Kidney (tissue), 14 donors: ENCODE measurements around the gene ALKBH3. TPM values are rescaled to one million over a fixed set of nuclear protein-coding genes. Genes with fewer than 3 reads are reported as not detected.

Experiments
- DNase-seq, 5 donors: peaks; one replicate each; pipeline ENCODE4 v3.0.0-alpha.2; 2013 to 2020
- FAIRE-seq: peaks from 2 replicates; lab custom pipeline; 2012; peaks lifted over from hg19 to GRCh38; lab: Jason Lieb, UNC
- H3K27ac ChIP-seq, 2 donors: one replicate each; pipeline ENCODE4 v1.7.0; 2013; ENCODE audit warnings: low read depth in 2 of 2, low read length in 2 of 2, inconsistent platforms in 1 of 2
- H3K27me3 ChIP-seq: one replicate; pipeline ENCODE4 v1.7.1; 2013; ENCODE audit warnings: low read length, inconsistent platforms; ENCODE audit not compliant: control insufficient read depth, insufficient read depth
- H3K36me3 ChIP-seq, 3 donors: one replicate each; pipeline versions ENCODE4 v1.7.0 to v1.7.1; 2013; ENCODE audit warnings: low read length in 3 of 3, control low read depth in 1 of 3, inconsistent platforms in 1 of 3; ENCODE audit not compliant: insufficient read depth in 3 of 3, control insufficient read depth in 2 of 3
- H3K4me1 ChIP-seq, 3 donors: one replicate each; pipeline versions ENCODE4 v1.7.0 to v1.7.1; 2013; ENCODE audit warnings: low read length in 3 of 3, inconsistent platforms in 1 of 3, low read depth in 1 of 3; ENCODE audit not compliant: control insufficient read depth in 2 of 3, insufficient read depth in 2 of 3
- H3K4me3 ChIP-seq, 3 donors: one replicate each; pipeline versions ENCODE4 v1.7.0 to v1.8.1; 2013; ENCODE audit warnings: low read length in 3 of 3, control low read depth in 1 of 3, inconsistent platforms in 1 of 3
- H3K9ac ChIP-seq, 3 donors: one replicate each; pipeline versions ENCODE4 v1.7.0 to v1.7.1; 2013; ENCODE audit warnings: low read length in 3 of 3, control low read depth in 1 of 3, inconsistent platforms in 1 of 3
- H3K9me3 ChIP-seq, 3 donors: one replicate each; pipeline versions ENCODE4 v1.7.0 to v1.7.1; 2013; ENCODE audit warnings: low read length in 3 of 3, control low read depth in 1 of 3, inconsistent platforms in 1 of 3; ENCODE audit not compliant: control insufficient read depth in 2 of 3, insufficient read depth in 1 of 3
- intact Hi-C: fragments of 100-400 bp; cut with DNase I; formaldehyde crosslinking; loops from one replicate; pipeline ENCODE4 v1.11.1; 2022
- polyA plus RNA-seq: library from polyadenylated mRNA; stranded (reverse); fragments of 350-450 nt; fragmentation: Illumina TruSeq; extraction: RNeasy Lipid Tissue Mini Kit (QIAGEN cat#74804); gene quantifications from one replicate; pipeline ENCODE4 v1.2.3, GENCODE V29; 2014; ENCODE audit warnings: low read depth, low replicate concordance; ENCODE audit not compliant: insufficient read depth
- total RNA-seq: library from RNA; stranded (reverse); fragmentation: NEBNext Ultra II Directional; extraction: Animal tissue kit (Norgen Biotek cat#: 25700); gene quantifications from one replicate; pipeline ENCODE4 v1.2.1, GENCODE V29; 2021
- TF ChIP-seq, protein P1 (sequence below): IDR thresholded peaks from 3 replicates; pipeline ENCODE4 v1.5.1; 2012; ENCODE audit warnings: mild to moderate bottlenecking, moderate library complexity, borderline replicate concordance; ENCODE audit not compliant: insufficient read depth; ENCODE audit errors: extremely low read depth
- donor health status: control.
- donor health status: control.
- donor health status: control.
- donor health status: control.
- donor health status: control.
- donor health status: DM: yes; HTN: yes; CAD: no.
- donor health status: Normal renal cell carcinoma (clear cell type).

Gene ALKBH3
- total and polyA plus RNA-seq, 2 donors from 2014 or later: 23.8 to 49.0 TPM

DNA sequence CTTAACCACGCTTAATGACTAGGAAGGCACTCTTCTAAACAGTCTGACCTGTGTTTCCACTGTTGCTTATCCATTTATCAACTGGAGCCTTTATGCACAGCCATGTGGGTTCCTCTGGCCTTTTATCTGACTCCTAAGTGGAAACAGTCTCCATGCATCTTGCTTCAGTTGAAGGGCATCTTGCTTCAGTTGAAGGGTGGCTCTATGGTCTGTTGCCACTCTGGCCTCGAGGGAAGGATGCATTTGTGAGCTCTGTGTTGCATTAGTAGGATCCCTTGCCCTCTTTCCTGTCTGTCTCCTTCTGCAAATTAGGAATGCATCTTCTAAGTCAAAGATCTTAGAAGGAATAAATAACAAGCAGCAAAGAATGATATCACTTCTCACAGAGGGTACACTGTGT lies 36.0 kb downstream of the ALKBH3 start:
- TF ChIP-seq, protein P1, sequence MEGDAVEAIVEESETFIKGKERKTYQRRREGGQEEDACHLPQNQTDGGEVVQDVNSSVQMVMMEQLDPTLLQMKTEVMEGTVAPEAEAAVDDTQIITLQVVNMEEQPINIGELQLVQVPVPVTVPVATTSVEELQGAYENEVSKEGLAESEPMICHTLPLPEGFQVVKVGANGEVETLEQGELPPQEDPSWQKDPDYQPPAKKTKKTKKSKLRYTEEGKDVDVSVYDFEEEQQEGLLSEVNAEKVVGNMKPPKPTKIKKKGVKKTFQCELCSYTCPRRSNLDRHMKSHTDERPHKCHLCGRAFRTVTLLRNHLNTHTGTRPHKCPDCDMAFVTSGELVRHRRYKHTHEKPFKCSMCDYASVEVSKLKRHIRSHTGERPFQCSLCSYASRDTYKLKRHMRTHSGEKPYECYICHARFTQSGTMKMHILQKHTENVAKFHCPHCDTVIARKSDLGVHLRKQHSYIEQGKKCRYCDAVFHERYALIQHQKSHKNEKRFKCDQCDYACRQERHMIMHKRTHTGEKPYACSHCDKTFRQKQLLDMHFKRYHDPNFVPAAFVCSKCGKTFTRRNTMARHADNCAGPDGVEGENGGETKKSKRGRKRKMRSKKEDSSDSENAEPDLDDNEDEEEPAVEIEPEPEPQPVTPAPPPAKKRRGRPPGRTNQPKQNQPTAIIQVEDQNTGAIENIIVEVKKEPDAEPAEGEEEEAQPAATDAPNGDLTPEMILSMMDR: no peak
- Histone ChIP-seq H3K9me3 (no peaks in the 10 kb centered on the region), H3K4me3 (no peak overlapping the region), H3K27ac (no peak overlapping the region), H3K27me3 (no peaks in the 10 kb centered on the region), H3K9ac (no peak overlapping the region), H3K36me3 (peaks cover 7 to 27% (median 17%) of the 10 kb centered on the region in 3 donors), H3K4me1 (no peaks in the 10 kb centered on the region)
- FAIRE-seq (no peak), DNase-seq (no peak)
- intact Hi-C loops: no loop called here

DNA sequence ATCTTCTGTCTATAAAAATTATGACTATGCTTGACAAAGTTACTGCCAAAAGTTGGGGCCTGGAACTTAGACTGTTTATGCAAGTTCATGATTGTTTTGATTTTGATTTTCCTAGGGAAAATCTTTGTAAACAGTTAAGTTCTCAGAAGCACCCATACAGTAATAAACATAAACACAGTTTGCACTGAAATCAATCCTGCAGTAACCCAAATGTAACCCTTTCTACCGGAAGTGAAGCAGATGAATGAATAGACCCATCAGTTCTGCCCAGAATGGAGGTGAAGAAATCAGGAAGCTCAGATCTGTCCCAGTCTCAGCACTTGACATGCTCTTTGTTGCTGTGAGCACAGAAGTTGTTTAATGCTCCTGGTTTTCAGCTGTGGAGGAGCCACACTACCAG lies 37.2 kb downstream of the ALKBH3 start:
- Histone ChIP-seq H3K27me3 (no peaks in the 10 kb centered on the region), H3K27ac (peak overlapping the region in 1 of 2 donors; percentile 26), H3K9me3 (no peaks in the 10 kb centered on the region), H3K9ac (no peak overlapping the region), H3K4me3 (no peak overlapping the region), H3K4me1 (peaks cover 0 to 2% (median 0%) of the 10 kb centered on the region in 3 donors), H3K36me3 (peaks cover 7 to 31% (median 17%) of the 10 kb centered on the region in 3 donors)
- no peak for DNase-seq
- no peak for FAIRE-seq
- intact Hi-C loops: no loop called here
- TF ChIP-seq, protein P1: no peak

DNA sequence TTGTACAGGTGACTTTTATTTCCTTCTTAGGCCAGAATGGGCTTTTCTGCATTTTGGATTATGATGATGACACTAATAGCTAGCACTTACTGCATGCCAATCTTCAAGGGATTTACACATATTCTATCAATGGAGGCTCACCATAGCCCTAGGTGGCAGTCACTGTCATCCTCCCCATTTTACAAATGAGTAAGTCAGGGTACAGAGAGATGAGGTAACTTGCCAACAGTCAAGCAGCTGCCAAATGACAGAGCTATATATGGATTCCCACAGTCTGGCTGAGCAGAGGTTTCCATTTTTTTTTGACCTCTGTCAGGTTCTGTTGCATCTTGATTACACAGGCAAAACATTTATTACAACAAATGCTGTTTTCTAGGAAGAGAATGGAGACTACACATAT lies 38.0 kb downstream of the ALKBH3 start:
- Histone ChIP-seq H3K27me3 (no peaks in the 10 kb centered on the region), H3K4me3 (no peak overlapping the region), H3K9me3 (no peaks in the 10 kb centered on the region), H3K36me3 (peaks cover 7 to 31% (median 13%) of the 10 kb centered on the region in 3 donors), H3K4me1 (peaks cover 0 to 7% (median 0%) of the 10 kb centered on the region in 3 donors), H3K9ac (no peak overlapping the region), H3K27ac (no peak overlapping the region)
- FAIRE-seq (no peak), DNase-seq (no peak)
- intact Hi-C loops: no loop called here
- TF ChIP-seq, protein P1: no peak
